Fibroblast of skin of left biceps (primary cell): ENCODE results near the gene VSIG10L.

Experiments
- DNase-seq, 2 experiments: peaks; one replicate each; pipeline ENCODE4 v3.0.0-alpha.2; 2013; ENCODE audit warnings: low read depth in 2 of 2

Gene VSIG10L

GRCh38 chr19:51317968-51318367 is 24.0 kb downstream of the VSIG10L start:
- DNase-seq, result no peak

GRCh38 chr19:51317376-51317775 is 24.6 kb downstream of the VSIG10L start:
- DNase-seq, result no peak

GRCh38 chr19:51316688-51317087 is 25.3 kb downstream of the VSIG10L start:
- DNase-seq, result no peak

GRCh38 chr19:51311351-51312257 is 30.3 kb downstream of the VSIG10L start, which contains the start of gene IGLON5:
Gene IGLON5, plus strand, starts transcription at chr19:51311644. Its CDS starts 204 bp downstream, at chr19:51311848.
- DNase-seq, result no peak

GRCh38 chr19:51305479-51305878 is 36.5 kb downstream of the VSIG10L start:
- no peak for DNase-seq

- no peak for DNase-seq
Measured at GRCh38 chr19:51301266-51301665, 40.7 kb downstream of the VSIG10L start.

- no peak for DNase-seq
Measured at GRCh38 chr19:51297406-51297805, 44.5 kb downstream of the VSIG10L start.

GRCh38 chr19:51296336-51297093 is 45.4 kb downstream of the VSIG10L start:
- no peak for DNase-seq

GRCh38 chr19:51295382-51296126 is 46.4 kb downstream of the VSIG10L start:
- no peak for DNase-seq

GRCh38 chr19:51294977-51295375 is 47.0 kb downstream of the VSIG10L start:
- DNase-seq, result no peak

- no peak for DNase-seq
Measured at GRCh38 chr19:51294211-51294976, 47.5 kb downstream of the VSIG10L start.

GRCh38 chr19:51293571-51294210 is 48.2 kb downstream of the VSIG10L start:
- DNase-seq, result no peak

GRCh38 chr19:51292971-51293370 is 49.0 kb downstream of the VSIG10L start:
- DNase-seq, result no peak

- no peak for DNase-seq
Measured at GRCh38 chr19:51289635-51290034, 52.3 kb downstream of the VSIG10L start.

GRCh38 chr19:51285682-51286081 is 56.3 kb downstream of the VSIG10L start:
- DNase-seq, result no peak

- no peak for DNase-seq
Measured at GRCh38 chr19:51282335-51282734, 59.6 kb downstream of the VSIG10L start.
